ENCODE results near the gene CELF1.

The CELF1 gene

GRCh38 chr11:47437218-47437745 is 115.7 kb downstream of the CELF1 start:
- TF ChIP-seq CTCF (IDR thresholded peaks at IDR 0.05): no peak
- H3K9me3 ChIP-seq: no peaks in the 10 kb centered on the region
- no peaks in the 10 kb centered on the region for H3K27me3 ChIP-seq
- H3K36me3 ChIP-seq: no peaks in the 10 kb centered on the region
- no peak overlapping the region for H3K4me3 ChIP-seq (ENCODE audit: low read depth in 1 of 2, low read length in 1 of 2)
- H3K4me1 ChIP-seq (ENCODE audit: control insufficient read depth in 1 of 2, insufficient read depth in 1 of 2, low read depth in 1 of 2, low read length in 1 of 2): no peaks in the 10 kb centered on the region
- H3K27ac ChIP-seq: no peak overlapping the region

GRCh38 chr11:47436726-47437125 is 116.2 kb downstream of the CELF1 start:
- H3K4me1 ChIP-seq (ENCODE audit: control insufficient read depth in 1 of 2, insufficient read depth in 1 of 2, low read depth in 1 of 2, low read length in 1 of 2): no peaks in the 10 kb centered on the region
- H3K9me3 ChIP-seq: no peaks in the 10 kb centered on the region
- no peak overlapping the region for H3K27ac ChIP-seq
- H3K36me3 ChIP-seq: no peaks in the 10 kb centered on the region
- TF ChIP-seq CTCF (IDR thresholded peaks at IDR 0.05): no peak
- no peaks in the 10 kb centered on the region for H3K27me3 ChIP-seq
- H3K4me3 ChIP-seq (ENCODE audit: low read depth in 1 of 2, low read length in 1 of 2): no peak overlapping the region

- H3K27ac ChIP-seq: no peak overlapping the region
- H3K9me3 ChIP-seq: no peaks in the 10 kb centered on the region
- TF ChIP-seq CTCF (IDR thresholded peaks at IDR 0.05): no peak
These were observed 117.2 kb downstream of the CELF1 start for GRCh38 chr11:47435687-47436086.

GRCh38 chr11:47434011-47434786 is 118.7 kb downstream of the CELF1 start:
- no peaks in the 10 kb centered on the region for H3K27me3 ChIP-seq
- no peaks in the 10 kb centered on the region for H3K4me1 ChIP-seq (ENCODE audit: control insufficient read depth in 1 of 2, insufficient read depth in 1 of 2, low read depth in 1 of 2, low read length in 1 of 2)
- no peak overlapping the region for H3K4me3 ChIP-seq (ENCODE audit: low read depth in 1 of 2, low read length in 1 of 2)
- no peak for TF ChIP-seq CTCF (IDR thresholded peaks at IDR 0.05)
- no peaks in the 10 kb centered on the region for H3K9me3 ChIP-seq
- H3K36me3 ChIP-seq: no peaks in the 10 kb centered on the region
- H3K27ac ChIP-seq: no peak overlapping the region

More at GRCh38 chr11:47435687-47436086, 117.2 kb downstream of the CELF1 start:
- Histone ChIP-seq H3K27me3 (no peaks in the 10 kb centered on the region), H3K4me3 (ENCODE audit: low read depth in 1 of 2, low read length in 1 of 2) (no peak overlapping the region), H3K36me3 (no peaks in the 10 kb centered on the region), H3K4me1 (ENCODE audit: control insufficient read depth in 1 of 2, insufficient read depth in 1 of 2, low read depth in 1 of 2, low read length in 1 of 2) (no peaks in the 10 kb centered on the region)

GRCh38 chr11:47433157-47433556 is 119.8 kb downstream of the CELF1 start:
- no peaks in the 10 kb centered on the region for H3K36me3 ChIP-seq
- H3K4me3 ChIP-seq (ENCODE audit: low read depth in 1 of 2, low read length in 1 of 2): no peak overlapping the region
- no peaks in the 10 kb centered on the region for H3K4me1 ChIP-seq (ENCODE audit: control insufficient read depth in 1 of 2, insufficient read depth in 1 of 2, low read depth in 1 of 2, low read length in 1 of 2)
- no peak for TF ChIP-seq CTCF (IDR thresholded peaks at IDR 0.05)
- H3K27ac ChIP-seq: no peak overlapping the region
- no peaks in the 10 kb centered on the region for H3K27me3 ChIP-seq
- no peaks in the 10 kb centered on the region for H3K9me3 ChIP-seq
